K562 (cell line): Measurements from ENCODE around the gene SYS1. TPM values are rescaled to one million over a fixed set of nuclear protein-coding genes. Genes with fewer than 3 reads are reported as not detected.

ENCODE experiments used
- CTBP1 ChIP-seq: fragments of 450-650 bp; IDR thresholded peaks from 2 replicates; pipeline ENCODE4 v1.6.1; 2016; ENCODE audit warnings: borderline replicate concordance
- DMBX1 ChIP-seq: fragments of 250-450 bp; sonication (Bioruptor Pico); IDR thresholded peaks from 2 replicates; pipeline ENCODE4 v1.8.0; 2022; ENCODE audit warnings: inconsistent platforms, mild to moderate bottlenecking, moderate library complexity, borderline replicate concordance
- E2F1 ChIP-seq: sonication (generic); formaldehyde crosslinking; IDR thresholded peaks from 2 replicates; pipeline ENCODE4 v1.8.1; 2023; ENCODE audit warnings: mild to moderate bottlenecking, missing genetic modification reagents, moderate library complexity
- E2F6 ChIP-seq, 2 experiments: IDR thresholded peaks; 2 replicates each; pipeline ENCODE4 v1.6.1; 2011; ENCODE audit warnings: borderline replicate concordance in 1 of 2, control low read depth in 1 of 2, low read depth in 1 of 2, low read length in 1 of 2, mild to moderate bottlenecking in 1 of 2, mixed read lengths in 1 of 2, moderate library complexity in 1 of 2; ENCODE audit not compliant: insufficient read depth in 1 of 2, insufficient read length in 1 of 2, poor library complexity in 1 of 2, severe bottlenecking in 1 of 2; ENCODE audit errors: extremely low read depth in 1 of 2
- FIP1L1 ChIP-seq: fragments of 200-400 bp; formaldehyde crosslinking; IDR thresholded peaks from 2 replicates; pipeline ENCODE4 v1.6.1; 2018; ENCODE audit warnings: mild to moderate bottlenecking, low read depth, low read length; ENCODE audit not compliant: poor library complexity, severe bottlenecking
- GABPB1 ChIP-seq: sonication (generic); formaldehyde crosslinking; IDR thresholded peaks from 2 replicates; pipeline ENCODE4 v1.8.0; 2022; ENCODE audit warnings: mild to moderate bottlenecking, missing genetic modification reagents
- L3MBTL2 ChIP-seq: fragments of 450-650 bp; IDR thresholded peaks from 2 replicates; pipeline ENCODE4 v1.6.1; 2016; ENCODE audit warnings: mild to moderate bottlenecking, moderate library complexity
- MEIS2 ChIP-seq: fragments of 450-650 bp; IDR thresholded peaks from 2 replicates; pipeline ENCODE4 v1.6.1; 2014; ENCODE audit warnings: mild to moderate bottlenecking; ENCODE audit not compliant: partially characterized antibody
- NFYB ChIP-seq: IDR thresholded peaks from 2 replicates; pipeline ENCODE4 v1.6.1; 2011; ENCODE audit warnings: mild to moderate bottlenecking, moderate library complexity; ENCODE audit not compliant: insufficient read length; ENCODE audit errors: extremely low read depth
- NR1H2 ChIP-seq: sonication (generic); formaldehyde crosslinking; IDR thresholded peaks from 2 replicates; pipeline ENCODE4 v1.4.0; 2020; ENCODE audit warnings: mild to moderate bottlenecking, missing genetic modification reagents
- NR2C1 ChIP-seq, 2 experiments: fragments of 450-650 bp; IDR thresholded peaks; 2 replicates each; pipeline ENCODE4 v1.6.1; 2017; ENCODE audit warnings: mild to moderate bottlenecking in 2 of 2, antibody characterized with exemption in 1 of 2, inconsistent platforms in 1 of 2, missing compliant biosample characterization in 1 of 2, missing genetic modification characterization in 1 of 2
- NR4A1 ChIP-seq, 2 experiments: fragments of 250-450 bp in 1 of 2; fragments of 450-650 bp in 1 of 2; sonication (Bioruptor Pico) in 1 of 2; IDR thresholded peaks; 2 replicates each; pipeline versions ENCODE4 v1.4.0 to v1.6.1; 2016 to 2020; ENCODE audit warnings: mild to moderate bottlenecking in 2 of 2, missing compliant biosample characterization in 1 of 2, missing genetic modification characterization in 1 of 2, moderate library complexity in 1 of 2
- POLR2A ChIP-seq: fragments of 450-650 bp; conservative IDR thresholded peaks from 2 replicates; pipeline ENCODE4 v1.6.1; 2016
- RFX5 ChIP-seq: IDR thresholded peaks from 2 replicates; pipeline ENCODE4 v1.6.1; 2011; ENCODE audit warnings: low read depth, mild to moderate bottlenecking, improper control_type of control experiment, low read length
- SMAD2 ChIP-seq: fragments of 150-350 bp; IDR thresholded peaks from 2 replicates; pipeline ENCODE4 v1.6.1; 2014; ENCODE audit warnings: low read depth, mild to moderate bottlenecking, low read length
- TAF1 ChIP-seq: IDR thresholded peaks from 2 replicates; pipeline ENCODE4 v1.6.1; 2011; ENCODE audit warnings: mild to moderate bottlenecking, low read length, moderate library complexity; ENCODE audit not compliant: insufficient read depth, control insufficient read depth, severe bottlenecking; ENCODE audit errors: extremely low read depth
- THAP12 ChIP-seq: fragments of 250-450 bp; sonication (Bioruptor Pico); IDR thresholded peaks from 2 replicates; pipeline ENCODE4 v1.9.0; 2021; ENCODE audit warnings: mild to moderate bottlenecking, inconsistent platforms
- THRAP3 ChIP-seq: fragments of 450-650 bp; IDR thresholded peaks from 2 replicates; pipeline ENCODE4 v1.6.1; 2016; ENCODE audit warnings: mild to moderate bottlenecking, inconsistent platforms, borderline replicate concordance
- THRB ChIP-seq: fragments of 450-650 bp; formaldehyde crosslinking; conservative IDR thresholded peaks from 2 replicates; pipeline ENCODE4 v1.4.0; 2022; ENCODE audit warnings: mild to moderate bottlenecking, missing genetic modification characterization
- polyA plus RNA-seq, 8 experiments: library from polyadenylated mRNA; depleted of rRNA in 4 of 8; stranded (reverse) in 5 of 8; unstranded in 3 of 8; fragments of >200 nt; fragmentation: Nextera tagmentation in 2 of 8; fragmentation: Illumina TruSeq in 1 of 8; extraction: Ambion mirVana in 2 of 8; extraction: Trizol in 1 of 8; gene quantifications; 2 replicates each; pipeline versions ENCODE4 v1.2.1 to v1.2.3, GENCODE V29; 2011 to 2014; ENCODE audit warnings: inconsistent platforms in 1 of 8, missing spikeins in 1 of 8
- total RNA-seq, 7 experiments: library from RNA; depleted of rRNA in 6 of 7; stranded (reverse); fragments of >200 nt in 6 of 7; fragmentation: Illumina TruSeq in 2 of 7; extraction: Trizol in 2 of 7; gene quantifications; 2 replicates each; pipeline versions ENCODE4 v1.2.1 to v1.2.3, GENCODE V29; 2011 to 2021; ENCODE audit warnings: low replicate concordance in 1 of 7

SYS1 gene
- total and polyA plus RNA-seq, 9 of the 15 experiments (the other 6 are each of a cell fraction or from before 2014, with no cell fraction given) = 11.1 to 25.2 (median 17.5) TPM

- TF ChIP-seq THRB (CRISPR knock-in tag) = no peak
- no peak; the same call in 1 of the 2 replicates for TF ChIP-seq E2F1 (CRISPR knock-in tag)
- TF ChIP-seq SMAD2 = no peak
- no peak for TF ChIP-seq NR1H2 (CRISPR knock-in tag)
- TF ChIP-seq DMBX1 (CRISPR knock-in tag) = no peak
- TF ChIP-seq TAF1 = peak; percentile 84
- TF ChIP-seq THAP12 (CRISPR knock-in tag) = no peak
- TF ChIP-seq FIP1L1 = no peak
- peak; percentile 89 for TF ChIP-seq GABPB1 (CRISPR knock-in tag)
- TF ChIP-seq POLR2A = peak; percentile 96
- no peak for TF ChIP-seq THRAP3
- TF ChIP-seq NR4A1 (CRISPR knock-in tag; IDR thresholded peaks at IDR 0.05) = no peak
- TF ChIP-seq NR4A1 (tag; IDR thresholded peaks at IDR 0.05) = no peak
- TF ChIP-seq E2F6 (IDR thresholded peaks at IDR 0.05; ENCODE audit: borderline replicate concordance in 1 of 2, extremely low read depth in 1 of 2, insufficient read depth in 1 of 2, insufficient read length in 1 of 2, low read depth in 1 of 2, low read length in 1 of 2, poor library complexity in 1 of 2, severe bottlenecking in 1 of 2) = peak; percentile 54 to 56
- no peak for TF ChIP-seq NR2C1 (IDR thresholded peaks at IDR 0.05)
- TF ChIP-seq NR2C1 (tag; IDR thresholded peaks at IDR 0.05) = 0 out of 2 replicates have a peak, but pooled peaks have one; percentile 7
- no peak for TF ChIP-seq RFX5
- TF ChIP-seq NFYB = peak; percentile 72
- TF ChIP-seq MEIS2 = peak; percentile 42
- peak; percentile 81 for TF ChIP-seq L3MBTL2
- TF ChIP-seq CTBP1 = peak; percentile 60; the same call in 1 of the 2 replicates
Observed at GRCh38 chr20:45415822-45416637, 53.1 kb downstream of the SYS1 start, which contains the start of gene PIGT (continued).
